Activated T-cell treated with anti-CD3 and anti-CD28 coated beads, Interleukin-2, amount 50 U/mL, for 24 hours (primary cell): ENCODE results near the gene COL12A1.

Experiments
- DNase-seq: peaks from one replicate; pipeline ENCODE4 v3.0.0-alpha.2; 2020
- H3K27ac Mint-ChIP-seq: 2 replicates; pipeline ENCODE4 v1.8.0; 2020; ENCODE audit warnings: mild to moderate bottlenecking, mixed read lengths
- H3K27me3 Mint-ChIP-seq: 2 replicates; pipeline ENCODE4 v1.8.0; 2020; ENCODE audit warnings: mixed read lengths
- H3K36me3 Mint-ChIP-seq: 2 replicates; pipeline ENCODE4 v1.8.0; 2020; ENCODE audit warnings: low read depth, mixed read lengths
- H3K4me1 Mint-ChIP-seq: 2 replicates; pipeline ENCODE4 v1.8.0; 2020; ENCODE audit warnings: low read depth, mixed read lengths
- H3K4me3 Mint-ChIP-seq: 2 replicates; pipeline ENCODE4 v1.8.0; 2020; ENCODE audit warnings: mild to moderate bottlenecking, moderate library complexity, mixed read lengths
- H3K9me3 Mint-ChIP-seq: 2 replicates; pipeline ENCODE4 v1.8.0; 2020; ENCODE audit warnings: mixed read lengths

Gene COL12A1

DNA sequence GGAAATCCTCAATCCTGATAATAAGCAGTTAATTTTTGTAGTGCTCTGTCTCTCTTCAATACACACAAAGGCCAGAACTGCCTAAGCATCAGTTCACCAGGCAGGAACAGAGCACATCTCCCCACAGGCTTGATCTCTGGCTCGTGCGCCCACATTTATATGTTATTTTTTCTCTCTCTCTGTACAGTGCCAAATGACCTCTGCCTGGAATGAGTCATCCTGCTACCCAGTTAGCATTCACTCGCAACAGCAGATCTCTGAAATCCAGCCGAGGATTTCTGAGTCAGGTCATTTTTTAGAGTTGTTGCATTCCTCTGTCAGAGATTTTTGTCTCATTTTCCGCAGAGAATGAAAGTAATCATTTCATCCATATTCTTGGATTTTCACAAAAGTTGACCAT is 107.1 kb downstream of the COL12A1 start:
- no peak overlapping the region for H3K27ac Mint-ChIP-seq
- H3K4me3 Mint-ChIP-seq: no peak overlapping the region
- H3K36me3 Mint-ChIP-seq: no peaks in the 10 kb centered on the region
- H3K27me3 Mint-ChIP-seq: no peaks in the 10 kb centered on the region
- no peaks in the 10 kb centered on the region for H3K4me1 Mint-ChIP-seq
- H3K9me3 Mint-ChIP-seq: peaks cover 2% of the 10 kb centered on the region
- no peak for DNase-seq

- no peak overlapping the region for H3K4me3 Mint-ChIP-seq
- no peaks in the 10 kb centered on the region for H3K4me1 Mint-ChIP-seq
- H3K9me3 Mint-ChIP-seq: peaks cover 2% of the 10 kb centered on the region
- DNase-seq: no peak
- no peaks in the 10 kb centered on the region for H3K27me3 Mint-ChIP-seq
- H3K36me3 Mint-ChIP-seq: no peaks in the 10 kb centered on the region
- H3K27ac Mint-ChIP-seq: no peak overlapping the region
These were observed 108.9 kb downstream of the COL12A1 start for GRCh38 chr6:75096966-75097365.

GRCh38 chr6:75094614-75095200 is 111.1 kb downstream of the COL12A1 start:
- peaks cover 2% of the 10 kb centered on the region for H3K9me3 Mint-ChIP-seq
- H3K4me3 Mint-ChIP-seq: no peak overlapping the region
- H3K4me1 Mint-ChIP-seq: no peaks in the 10 kb centered on the region
- no peak overlapping the region for H3K27ac Mint-ChIP-seq
- DNase-seq: no peak
- H3K36me3 Mint-ChIP-seq: no peaks in the 10 kb centered on the region
- no peaks in the 10 kb centered on the region for H3K27me3 Mint-ChIP-seq

DNA sequence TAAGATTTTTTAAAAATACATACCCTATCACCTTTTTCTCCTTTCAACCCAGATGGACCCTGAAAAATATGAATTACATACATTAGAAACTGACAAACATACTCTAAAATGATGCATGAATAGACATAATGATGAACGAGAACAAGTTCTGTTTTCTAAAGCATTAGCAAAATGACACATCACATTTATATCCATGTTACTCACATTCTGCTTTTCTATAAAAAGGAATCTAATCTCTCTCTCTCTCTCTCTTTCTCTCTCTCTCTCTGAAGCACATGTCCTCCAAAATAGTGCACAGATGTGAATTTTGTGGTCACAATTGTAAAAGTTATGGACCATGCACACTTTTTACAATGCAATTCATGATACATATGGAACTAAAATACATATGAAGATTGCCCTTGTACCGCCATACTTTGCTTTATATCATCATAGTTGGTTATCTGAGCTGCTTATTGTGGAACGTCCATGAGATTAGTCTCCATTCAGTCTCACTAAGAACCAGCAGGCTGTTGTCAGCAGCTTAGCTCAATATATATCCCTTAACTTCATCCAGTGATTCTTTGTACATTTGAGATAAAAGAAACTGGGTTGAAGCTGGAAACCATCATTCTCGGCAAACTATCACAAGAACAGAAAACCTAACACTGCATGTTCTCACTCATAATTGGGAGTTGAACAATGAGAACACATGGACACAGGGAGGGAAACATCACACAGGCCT is 114.2 kb downstream of the COL12A1 start:
- Mint-ChIP-seq H3K36me3 (no peaks in the 10 kb centered on the region), H3K27me3 (peaks cover 4% of the 10 kb centered on the region), H3K9me3 (peaks cover 2% of the 10 kb centered on the region), H3K4me1 (no peaks in the 10 kb centered on the region), H3K4me3 (no peak overlapping the region), H3K27ac (no peak overlapping the region)
- DNase-seq: no peak

DNA sequence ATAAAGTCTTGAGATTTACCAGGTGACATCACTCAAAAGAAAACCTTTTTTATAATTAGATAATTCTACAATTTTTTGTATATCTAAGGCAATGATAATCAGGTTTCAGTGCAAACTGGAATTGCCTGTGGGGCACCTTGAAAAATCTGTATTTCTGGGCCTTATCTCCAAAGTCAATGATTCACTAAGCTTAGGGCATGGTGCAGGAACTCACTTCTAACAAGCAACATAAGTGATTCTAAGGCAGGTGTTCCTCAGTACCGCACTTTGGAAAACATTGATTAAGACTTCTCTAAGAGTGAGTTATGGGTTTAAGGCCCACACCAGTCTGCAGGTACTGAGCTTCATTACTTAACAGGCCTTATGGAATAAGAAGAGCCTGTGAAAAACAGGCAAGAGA is 115.3 kb downstream of the COL12A1 start:
- Mint-ChIP-seq H3K9me3 (peaks cover 2% of the 10 kb centered on the region), H3K27me3 (peaks cover 12% of the 10 kb centered on the region), H3K27ac (no peak overlapping the region), H3K36me3 (no peaks in the 10 kb centered on the region), H3K4me1 (no peaks in the 10 kb centered on the region), H3K4me3 (no peak overlapping the region)
- no peak for DNase-seq

DNA sequence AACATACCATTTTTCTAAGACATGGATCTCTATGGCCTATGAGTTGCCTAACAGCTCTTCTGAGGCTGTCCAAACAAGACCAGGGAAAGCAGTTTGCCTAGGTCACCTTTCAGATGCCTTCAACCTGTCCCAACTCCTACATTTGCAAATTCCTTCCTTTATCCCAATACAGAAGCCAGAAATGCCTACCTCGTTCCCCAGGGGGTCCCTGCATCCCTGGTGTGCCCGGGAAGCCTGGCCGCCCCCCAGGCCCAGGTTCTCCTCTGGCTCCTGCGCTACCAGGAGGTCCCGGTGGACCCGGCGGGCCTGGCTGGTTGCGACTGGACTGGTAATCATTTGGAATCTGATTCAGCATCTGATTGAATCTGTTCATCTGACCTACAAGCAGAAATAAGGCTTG is 115.9 kb downstream of the COL12A1 start:
- Mint-ChIP-seq H3K36me3 (no peaks in the 10 kb centered on the region), H3K9me3 (peaks cover 2% of the 10 kb centered on the region), H3K27me3 (peaks cover 18% of the 10 kb centered on the region), H3K4me3 (no peak overlapping the region), H3K4me1 (peaks cover 2% of the 10 kb centered on the region), H3K27ac (no peak overlapping the region)
- DNase-seq: no peak

DNA sequence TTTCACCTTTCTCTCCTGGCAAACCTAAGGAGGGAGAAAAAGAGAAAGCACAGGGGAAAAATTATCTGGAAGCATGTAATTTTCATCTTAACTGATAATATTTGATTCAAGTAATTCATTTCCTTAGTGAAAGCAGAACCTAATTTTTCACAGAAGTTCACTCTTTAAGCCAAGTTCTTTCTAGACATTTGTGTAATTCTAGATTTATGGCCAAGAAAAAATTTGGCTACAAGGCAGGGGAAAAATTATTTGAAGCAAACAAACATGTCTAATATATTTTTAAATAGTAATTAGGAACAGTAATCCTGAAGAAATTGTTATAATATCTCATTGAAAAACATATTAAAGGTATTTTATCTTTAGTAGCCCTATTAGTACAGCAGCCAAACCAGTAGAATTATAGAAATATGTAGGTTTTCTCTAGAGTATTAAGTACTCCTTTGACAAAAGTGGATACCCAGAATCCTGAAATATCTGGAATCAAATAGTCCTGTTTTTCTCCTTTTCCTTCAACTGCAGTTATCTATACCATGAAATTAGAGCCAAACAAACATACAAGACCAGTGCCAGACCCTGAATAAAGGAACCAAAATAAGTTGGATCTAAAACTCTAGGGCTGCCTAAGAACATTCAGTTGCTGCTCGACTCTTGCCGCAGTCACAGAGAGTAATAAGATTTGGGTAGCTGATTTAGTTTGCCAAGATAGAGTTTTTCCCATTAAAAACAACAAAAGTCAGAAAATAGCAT is 116.5 kb downstream of the COL12A1 start:
- Mint-ChIP-seq H3K4me1 (peaks cover 2% of the 10 kb centered on the region), H3K9me3 (no peaks in the 10 kb centered on the region), H3K36me3 (no peaks in the 10 kb centered on the region), H3K27me3 (peaks cover 24% of the 10 kb centered on the region), H3K27ac (no peak overlapping the region), H3K4me3 (no peak overlapping the region)
- DNase-seq: no peak

GRCh38 chr6:75085931-75086635 is 119.8 kb downstream of the COL12A1 start:
- Mint-ChIP-seq H3K27ac (no peak overlapping the region), H3K4me1 (peaks cover 2% of the 10 kb centered on the region), H3K27me3 (peaks cover 32% of the 10 kb centered on the region), H3K4me3 (no peak overlapping the region), H3K9me3 (no peaks in the 10 kb centered on the region), H3K36me3 (no peaks in the 10 kb centered on the region)
- no peak for DNase-seq

DNA sequence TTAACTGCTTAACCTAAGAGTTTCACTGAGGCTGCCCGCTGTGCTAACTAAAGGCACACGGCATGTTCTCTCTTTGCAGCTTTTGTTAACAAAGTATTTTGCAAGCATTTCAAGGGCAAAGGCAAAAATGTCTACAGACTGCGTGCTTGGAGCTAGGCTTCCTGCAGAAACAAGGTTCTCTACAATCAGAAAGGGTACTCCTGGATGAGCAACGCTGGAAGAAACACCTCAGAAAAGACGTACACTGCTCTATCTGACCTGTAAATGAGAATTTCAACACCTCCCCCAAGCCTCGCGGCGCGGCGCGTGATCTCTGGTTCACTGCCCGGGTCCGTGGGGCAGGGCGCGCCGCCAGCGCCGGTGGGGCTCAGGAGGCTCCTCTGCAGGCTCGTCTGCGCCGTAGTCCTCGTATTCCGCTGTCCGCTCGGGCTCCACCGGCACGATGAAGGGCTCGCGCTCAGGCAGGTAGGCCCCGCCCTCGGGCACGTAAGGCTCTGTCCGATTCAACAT is 120.9 kb downstream of the COL12A1 start:
- Mint-ChIP-seq H3K9me3 (no peaks in the 10 kb centered on the region), H3K4me3 (no peak overlapping the region), H3K36me3 (no peaks in the 10 kb centered on the region), H3K27me3 (peaks cover 32% of the 10 kb centered on the region), H3K27ac (no peak overlapping the region), H3K4me1 (peaks cover 2% of the 10 kb centered on the region)
- DNase-seq: no peak

DNA sequence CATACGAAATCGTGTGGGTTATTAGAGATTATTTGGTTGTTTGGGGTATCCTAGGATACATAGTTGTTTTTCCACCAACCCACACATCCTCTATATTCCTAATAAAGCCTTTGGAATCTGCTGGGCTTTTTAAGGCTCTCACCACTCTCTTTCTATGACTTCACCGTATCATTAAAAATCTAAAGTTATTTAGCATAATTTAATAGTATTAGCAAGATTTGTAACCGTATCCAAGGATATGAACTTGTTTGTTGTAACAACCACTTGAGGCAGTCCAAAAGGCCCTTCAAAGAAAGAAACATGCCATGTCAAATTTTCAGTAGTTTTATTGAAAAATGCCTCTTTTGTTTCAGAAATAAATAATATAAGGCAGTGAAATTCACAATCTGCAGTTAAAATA is 121.8 kb downstream of the COL12A1 start:
- H3K27me3 Mint-ChIP-seq: peaks cover 32% of the 10 kb centered on the region

DNA sequence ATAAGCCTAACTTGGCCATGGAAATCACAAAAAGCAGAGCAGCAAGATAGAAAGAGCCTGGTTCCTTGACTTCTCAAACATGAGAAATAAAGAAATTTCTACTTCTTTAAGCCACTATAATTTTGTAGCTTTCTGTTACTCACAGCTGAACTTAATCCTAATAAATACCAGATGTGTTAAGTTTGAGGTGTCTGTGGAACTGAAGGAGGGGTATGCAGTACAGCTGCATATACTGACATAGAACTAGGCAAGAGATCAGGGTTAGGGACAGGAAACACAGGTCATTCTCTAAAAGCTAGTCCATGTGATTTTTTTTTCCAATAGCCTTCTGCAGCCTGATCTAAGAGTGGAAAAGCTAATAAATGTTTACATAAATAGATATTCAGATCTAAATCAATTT is 123.9 kb downstream of the COL12A1 start:
- Mint-ChIP-seq H3K4me1 (peaks cover 2% of the 10 kb centered on the region), H3K36me3 (no peaks in the 10 kb centered on the region), H3K27me3 (peaks cover 29% of the 10 kb centered on the region), H3K9me3 (no peaks in the 10 kb centered on the region), H3K27ac (no peak overlapping the region), H3K4me3 (no peak overlapping the region)
- DNase-seq: no peak

More for the DNA sequence above, 121.8 kb downstream of the COL12A1 start:
- H3K4me1 Mint-ChIP-seq: peaks cover 2% of the 10 kb centered on the region
- DNase-seq: no peak
- H3K4me3 Mint-ChIP-seq: no peak overlapping the region
- H3K9me3 Mint-ChIP-seq: no peaks in the 10 kb centered on the region
- H3K27ac Mint-ChIP-seq: no peak overlapping the region
- no peaks in the 10 kb centered on the region for H3K36me3 Mint-ChIP-seq

- no peak for DNase-seq
- peaks cover 25% of the 10 kb centered on the region for H3K27me3 Mint-ChIP-seq
- H3K27ac Mint-ChIP-seq: no peak overlapping the region
- peaks cover 2% of the 10 kb centered on the region for H3K4me1 Mint-ChIP-seq
- H3K36me3 Mint-ChIP-seq: no peaks in the 10 kb centered on the region
- no peak overlapping the region for H3K4me3 Mint-ChIP-seq
- H3K9me3 Mint-ChIP-seq: no peaks in the 10 kb centered on the region
These were observed 124.8 kb downstream of the COL12A1 start for GRCh38 chr6:75081047-75081446.

DNA sequence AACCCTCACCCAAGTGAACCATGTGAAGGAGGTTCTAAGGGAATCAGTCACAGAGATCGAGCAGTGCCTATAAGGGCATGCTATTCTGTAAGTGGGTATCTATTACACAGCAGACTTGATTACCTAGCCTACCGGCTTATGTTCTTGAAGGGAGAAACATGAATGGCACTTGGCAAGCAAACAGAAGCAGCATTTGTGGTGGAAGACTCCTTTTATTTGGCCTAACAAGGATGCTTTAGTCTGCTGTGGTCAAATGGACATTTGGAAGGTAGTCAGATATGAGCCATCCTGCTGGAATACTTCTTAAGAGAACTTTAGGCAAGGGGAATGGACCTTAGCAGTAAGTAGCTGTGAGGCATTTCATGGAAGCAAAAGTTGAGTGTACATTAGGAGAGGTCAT is 126.3 kb downstream of the COL12A1 start:
- Mint-ChIP-seq H3K27me3 (peaks cover 11% of the 10 kb centered on the region), H3K4me3 (no peak overlapping the region), H3K9me3 (no peaks in the 10 kb centered on the region), H3K36me3 (no peaks in the 10 kb centered on the region), H3K27ac (no peak overlapping the region), H3K4me1 (no peaks in the 10 kb centered on the region)
- DNase-seq: no peak

DNA sequence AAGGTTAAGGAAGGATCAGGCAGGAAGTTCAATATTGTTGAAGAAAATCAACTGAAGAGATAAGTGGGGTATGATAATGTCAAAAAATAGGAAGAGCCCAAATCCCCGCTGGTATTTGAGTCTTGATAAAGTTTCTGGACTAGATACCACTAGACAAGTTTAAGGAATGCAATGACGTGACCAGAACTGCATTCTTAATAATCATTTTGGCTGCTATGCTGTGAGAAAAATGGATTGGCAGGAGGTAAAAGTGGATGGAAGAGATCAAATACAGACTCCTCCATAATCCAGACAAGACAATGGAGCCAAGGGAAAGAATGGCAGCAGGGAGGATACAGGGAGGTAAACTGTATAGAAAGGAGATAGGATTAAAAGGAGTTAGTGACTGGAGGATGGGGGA is 128.2 kb downstream of the COL12A1 start:
- DNase-seq: no peak
- Mint-ChIP-seq H3K9me3 (no peaks in the 10 kb centered on the region), H3K27ac (no peak overlapping the region)

More for the DNA sequence above, 128.2 kb downstream of the COL12A1 start:
- Mint-ChIP-seq H3K27me3 (no peaks in the 10 kb centered on the region), H3K4me1 (no peaks in the 10 kb centered on the region), H3K4me3 (no peak overlapping the region), H3K36me3 (no peaks in the 10 kb centered on the region)
